ENCODE data around the gene ITIH2.

DNA sequence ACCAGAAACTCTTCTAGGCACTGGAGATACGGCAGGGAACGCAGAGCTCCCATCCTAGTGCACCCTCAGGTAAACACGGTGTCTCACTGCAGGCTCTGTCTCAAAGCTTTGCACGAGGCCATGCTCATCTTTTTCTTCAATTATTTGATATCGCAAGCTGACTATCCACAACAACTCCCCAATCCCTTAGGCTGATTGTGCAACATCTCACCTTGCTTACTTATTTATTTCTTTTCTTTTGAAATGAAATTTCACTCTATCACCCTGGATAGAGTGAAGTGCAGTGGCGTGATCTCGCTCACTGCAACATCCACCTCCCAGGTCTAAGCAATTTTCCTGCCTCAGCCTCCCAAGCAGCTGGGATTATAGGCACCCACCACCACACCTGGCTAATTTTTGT, 12.4 kb downstream of the ITIH2 start:
- TF ChIP-seq POLR2A (IDR thresholded peaks at IDR 0.05; ENCODE audit: low read depth, low read length), result no peak
- TF ChIP-seq POLR2AphosphoS5 (IDR thresholded peaks at IDR 0.05; ENCODE audit: low read depth, low read length), result no peak

Data from GM12892 (cell line).